Measurements from ENCODE around the gene CTDSPL. TPM values are rescaled to one million over a fixed set of nuclear protein-coding genes. Genes with fewer than 3 reads are reported as not detected.

The CTDSPL gene
- total and polyA plus RNA-seq, 7 donors: 19.1 to 69.1 (median 46.3) TPM

- peaks cover 0 to 7% (median 3%) of the 10 kb centered on the region in 4 donors for H3K36me3 ChIP-seq
- peaks cover 0 to 40% (median 23%) of the 10 kb centered on the region in 4 donors for H3K4me1 ChIP-seq
- 96 to 97% methylated on average over 6 of the region's 6 CpGs for WGBS, 2 donors
- H3K4me3 ChIP-seq: no peak overlapping the region
- TF ChIP-seq CTCF (IDR thresholded peaks at IDR 0.05) (no peak), POLR2A (IDR thresholded peaks at IDR 0.05) (no peak), EP300 (IDR thresholded peaks at IDR 0.05) (no peak), POLR2AphosphoS5 (IDR thresholded peaks at IDR 0.05) (no peak)
- no peaks in the 10 kb centered on the region for H3K9me3 ChIP-seq
- intact Hi-C loops (cut with DNase I): no loop called here
- H3K27me3 ChIP-seq: no peaks in the 10 kb centered on the region
- peak overlapping the region in 2 of 4 donors; percentile 73 to 78 for H3K27ac ChIP-seq
- DNase-seq: no peak
These were observed 93.2 kb downstream of the CTDSPL start for GRCh38 chr3:37954881-37955280.

GRCh38 chr3:37955918-37956707, 94.4 kb downstream of the CTDSPL start:
- WGBS, 2 donors: 64 to 85% methylated on average over 3 of the region's 3 CpGs
- peaks cover 0 to 40% (median 22%) of the 10 kb centered on the region in 4 donors for H3K4me1 ChIP-seq

GRCh38 chr3:37956723-37957538, 95.3 kb downstream of the CTDSPL start:
- H3K9me3 ChIP-seq: no peaks in the 10 kb centered on the region
- H3K36me3 ChIP-seq: peaks cover 0 to 7% (median 0%) of the 10 kb centered on the region in 4 donors
- DNase-seq: no peak
- peaks cover 0 to 40% (median 24%) of the 10 kb centered on the region in 4 donors for H3K4me1 ChIP-seq
- TF ChIP-seq EP300 (IDR thresholded peaks at IDR 0.05) (no peak), CTCF (IDR thresholded peaks at IDR 0.05) (no peak)
- WGBS, 2 donors: 30 to 43% methylated on average over 2 of the region's 2 CpGs
- no peaks in the 10 kb centered on the region for H3K27me3 ChIP-seq
- H3K4me3 ChIP-seq: no peak overlapping the region
- intact Hi-C loops (cut with DNase I): no loop called here
- peak overlapping the region; percentile 64 to 78 (median 70) for H3K27ac ChIP-seq

More at GRCh38 chr3:37955918-37956707, 94.4 kb downstream of the CTDSPL start:
- no peak for TF ChIP-seq POLR2AphosphoS5 (IDR thresholded peaks at IDR 0.05)
- TF ChIP-seq EP300 (IDR thresholded peaks at IDR 0.05): no peak
- no peak for TF ChIP-seq POLR2A (IDR thresholded peaks at IDR 0.05)
- no peak for TF ChIP-seq CTCF (IDR thresholded peaks at IDR 0.05)
- Histone ChIP-seq H3K27ac (peak overlapping the region; percentile 64 to 78 (median 70)), H3K36me3 (peaks cover 0 to 7% (median 0%) of the 10 kb centered on the region in 4 donors), H3K27me3 (no peaks in the 10 kb centered on the region), H3K9me3 (no peaks in the 10 kb centered on the region), H3K4me3 (no peak overlapping the region)
- DNase-seq: no peak
- intact Hi-C loops (cut with DNase I): no loop called here

GRCh38 chr3:37957539-37957936, 95.9 kb downstream of the CTDSPL start:
- intact Hi-C loops (cut with DNase I): no loop called here
- no peak overlapping the region for H3K4me3 ChIP-seq
- 58 to 59% methylated on average over 7 of the region's 7 CpGs for WGBS, 2 donors
- no peak for TF ChIP-seq POLR2A (IDR thresholded peaks at IDR 0.05)
- TF ChIP-seq EP300 (IDR thresholded peaks at IDR 0.05): no peak
- no peak for TF ChIP-seq CTCF (IDR thresholded peaks at IDR 0.05)
- TF ChIP-seq POLR2AphosphoS5 (IDR thresholded peaks at IDR 0.05): no peak
- H3K9me3 ChIP-seq: no peaks in the 10 kb centered on the region
- peaks cover 0 to 46% (median 27%) of the 10 kb centered on the region in 4 donors for H3K4me1 ChIP-seq
- peaks cover 0 to 7% (median 0%) of the 10 kb centered on the region in 4 donors for H3K36me3 ChIP-seq
- no peak for DNase-seq
- no peaks in the 10 kb centered on the region for H3K27me3 ChIP-seq
- H3K27ac ChIP-seq: peak overlapping the region; percentile 64 to 78 (median 70)

Measured in sigmoid colon (tissue), 7 donors.